ENCODE results near the gene OSTC.
"Not testable (repeated sequence)": the region's sequence is repeated elsewhere in the genome, so short reads cannot be mapped to it uniquely, and the experiment has no call there.

Gene OSTC

DNA sequence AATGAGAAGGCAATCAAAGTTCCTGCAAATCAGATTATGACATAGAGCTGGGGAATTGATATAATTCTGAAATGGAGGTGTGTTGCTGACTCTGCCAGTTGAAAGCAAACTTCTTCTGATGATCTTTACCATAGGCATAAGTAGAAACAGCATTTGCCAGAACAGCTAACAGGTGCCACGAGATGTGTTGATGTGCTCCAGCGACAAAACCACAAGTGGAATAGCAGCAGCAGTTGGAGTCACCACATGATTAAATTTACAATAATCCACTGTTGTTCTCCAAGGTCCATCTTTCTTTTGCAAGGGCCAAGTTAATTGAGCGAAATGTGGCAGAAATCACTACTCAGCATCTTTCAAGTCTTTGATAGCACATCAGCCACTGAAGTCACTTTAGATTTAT lies 3.7 kb upstream of the OSTC start:
- no peak for DNase-seq (ENCODE audit: low spot score)

- DNase-seq (ENCODE audit: low spot score), result no peak
These were observed 562 bp upstream of the OSTC start for GRCh38 chr4:108649863-108650211.

- peak; percentile 65 for DNase-seq (ENCODE audit: low spot score)
These were observed 804 bp downstream of the OSTC start for GRCh38 chr4:108651014-108651791.

GRCh38 chr4:108662629-108663028 lies 12.2 kb downstream of the OSTC start:
- no peak for DNase-seq (ENCODE audit: low spot score)

GRCh38 chr4:108674356-108674977 lies 24.1 kb downstream of the OSTC start:
- no peak for DNase-seq (ENCODE audit: low spot score)

DNA sequence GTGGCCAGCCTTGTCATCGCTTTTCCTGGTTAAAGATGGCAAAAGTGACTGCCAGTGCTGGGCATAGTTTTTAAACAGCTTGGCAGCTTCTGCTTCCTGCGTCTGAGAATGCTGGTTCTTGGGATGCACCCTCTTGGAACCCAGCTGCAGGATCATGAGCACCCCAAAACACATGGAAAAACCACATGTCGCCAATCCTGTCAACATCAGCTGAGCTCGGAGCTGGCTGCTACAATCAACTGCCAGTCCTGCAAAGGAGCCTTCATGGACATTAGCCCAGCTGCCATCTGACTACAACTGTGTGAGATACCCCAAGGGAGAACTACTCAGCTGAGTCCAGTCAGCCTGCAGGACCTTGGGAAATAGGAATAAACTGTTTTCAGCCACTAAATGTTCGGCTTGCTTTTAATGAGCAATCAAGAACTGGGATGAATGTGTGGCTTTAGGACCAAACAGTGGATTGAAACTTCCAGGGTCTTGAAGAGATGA lies 31.0 kb downstream of the OSTC start:
- peak; percentile 6 for DNase-seq (ENCODE audit: low spot score)

DNA sequence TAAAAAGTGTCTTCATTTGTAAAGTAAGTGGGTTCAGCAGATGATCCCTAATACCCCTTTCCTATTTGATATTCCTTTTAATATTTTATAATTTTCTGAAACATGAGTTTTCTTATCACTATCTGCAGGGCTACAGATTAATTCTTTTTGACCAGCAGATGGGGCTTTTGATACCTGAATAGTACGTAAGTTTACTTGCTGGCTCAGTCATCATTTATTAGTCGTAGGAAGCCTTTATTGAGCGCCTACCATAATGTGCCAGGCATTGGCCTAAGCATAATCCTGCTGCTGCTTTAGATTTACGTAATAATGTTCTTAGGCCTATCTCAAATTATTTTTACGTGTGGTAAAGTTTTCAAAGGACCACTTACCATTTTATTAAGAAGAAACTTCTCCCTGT lies 33.1 kb downstream of the OSTC start:
- peak; percentile 14 for DNase-seq (ENCODE audit: low spot score)

GRCh38 chr4:108685036-108685686 lies 34.8 kb downstream of the OSTC start:
- DNase-seq (ENCODE audit: low spot score), result no peak

GRCh38 chr4:108690738-108691137 lies 40.3 kb downstream of the OSTC start:
- no peak for DNase-seq (ENCODE audit: low spot score)

GRCh38 chr4:108693211-108693610 lies 42.8 kb downstream of the OSTC start:
- DNase-seq (ENCODE audit: low spot score), result no peak

- no peak for DNase-seq (ENCODE audit: low spot score)
These were observed 43.4 kb downstream of the OSTC start for GRCh38 chr4:108693819-108694218.

DNA sequence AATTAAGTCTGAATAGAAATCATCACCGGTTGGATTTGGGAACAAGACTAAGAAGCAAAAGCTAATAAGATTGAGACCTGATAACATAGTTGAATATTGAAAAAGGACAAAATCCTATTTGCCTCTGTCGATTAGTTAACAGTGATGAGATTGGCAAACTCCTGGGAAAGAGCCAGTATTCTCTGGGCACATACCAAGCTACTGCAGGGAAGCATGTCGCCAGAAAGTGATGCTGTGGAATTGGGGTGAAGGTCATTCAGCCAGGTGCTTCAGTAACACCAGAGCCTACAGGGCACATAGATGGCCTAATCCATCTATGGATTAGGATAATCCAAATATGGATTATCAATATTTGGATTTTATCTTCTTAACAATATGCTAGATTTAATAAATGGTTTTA lies 44.0 kb downstream of the OSTC start:
- no peak for DNase-seq (ENCODE audit: low spot score)

- no peak for DNase-seq (ENCODE audit: low spot score)
These were observed 44.7 kb downstream of the OSTC start for GRCh38 chr4:108695062-108695461.

DNA sequence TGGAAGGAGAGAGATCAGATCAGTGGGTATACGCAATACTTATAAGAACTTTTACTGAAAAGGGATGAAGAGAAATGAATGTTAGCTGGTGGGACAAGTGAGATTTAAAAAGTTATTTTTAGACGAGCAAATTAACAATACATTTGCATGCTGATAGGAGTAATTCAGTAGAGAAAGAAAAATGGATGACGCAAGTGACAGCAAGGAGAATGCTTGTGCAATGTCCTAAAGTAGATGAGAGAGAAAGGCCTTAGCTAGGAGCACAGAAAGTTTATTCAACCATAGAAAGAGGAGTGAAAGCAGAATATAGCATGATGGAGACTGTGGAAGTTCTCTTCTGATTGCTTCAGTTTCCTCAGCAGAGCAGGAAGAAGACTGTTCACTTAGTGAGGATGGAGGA lies 45.8 kb downstream of the OSTC start:
- DNase-seq (ENCODE audit: low spot score), result no peak

GRCh38 chr4:108700081-108700757 lies 49.8 kb downstream of the OSTC start:
- peak; percentile 47 for DNase-seq (ENCODE audit: low spot score)

- no peak for DNase-seq (ENCODE audit: low spot score)
These were observed 52.6 kb downstream of the OSTC start for GRCh38 chr4:108702960-108703359.

DNA sequence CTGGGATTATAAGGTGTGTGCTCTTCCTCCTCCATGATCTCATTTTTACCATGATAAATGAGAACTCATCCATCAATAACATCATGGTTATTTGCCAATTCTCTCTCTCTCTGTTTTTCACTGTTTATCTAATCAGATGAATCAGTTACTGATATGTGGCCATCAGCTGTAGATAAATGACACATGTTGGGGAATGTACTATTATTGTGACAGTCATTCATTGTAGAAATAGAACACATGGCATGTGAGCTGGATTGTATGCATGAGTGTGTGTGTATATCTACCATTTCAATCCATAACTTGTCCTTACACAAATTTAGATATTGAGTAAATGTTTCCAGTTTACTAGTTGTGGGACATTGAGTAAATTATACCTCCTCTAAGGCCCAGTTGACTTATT lies 53.0 kb downstream of the OSTC start:
- no peak for DNase-seq (ENCODE audit: low spot score)

DNA sequence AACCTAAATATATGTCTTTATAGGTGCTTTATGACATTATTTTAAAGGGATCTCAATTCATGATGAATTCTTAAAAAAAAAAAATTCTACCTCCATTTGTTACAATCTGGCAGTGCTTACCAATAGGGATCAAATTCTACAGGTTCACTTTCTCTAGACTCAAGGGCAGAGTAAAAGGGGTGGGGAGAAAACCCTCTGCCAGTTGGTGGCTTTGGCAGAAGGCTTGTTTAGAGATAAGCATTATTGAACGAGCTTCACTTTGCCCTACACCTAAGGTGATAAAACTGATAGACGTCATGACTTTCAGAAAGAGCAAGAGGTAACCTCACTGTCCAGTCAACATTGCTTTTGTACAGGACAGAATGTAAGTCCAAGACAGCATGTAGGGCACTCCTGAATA lies 53.6 kb downstream of the OSTC start:
- DNase-seq (ENCODE audit: low spot score), result no peak

DNA sequence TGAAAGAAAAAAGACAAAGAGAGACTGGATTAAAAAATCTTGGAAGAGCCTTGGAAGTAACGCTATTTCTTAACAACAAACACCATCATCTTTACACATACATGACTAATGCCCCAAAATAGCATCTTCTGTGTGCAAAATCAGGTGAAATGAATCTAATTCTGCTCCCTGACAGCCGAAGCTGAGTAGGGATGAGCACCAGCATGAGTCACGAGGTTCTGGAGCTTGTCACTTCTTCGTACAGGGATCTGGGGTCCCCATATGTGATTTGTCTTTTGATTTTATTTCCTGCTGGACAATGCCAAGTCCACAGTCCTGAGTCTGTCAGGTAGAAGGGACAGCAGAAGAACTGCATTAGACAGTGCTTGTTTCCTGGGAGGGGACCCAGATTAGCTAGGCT lies 55.9 kb downstream of the OSTC start:
- DNase-seq (ENCODE audit: low spot score), result no peak

GRCh38 chr4:108709234-108709633 lies 58.8 kb downstream of the OSTC start:
- no peak for DNase-seq (ENCODE audit: low spot score)

DNA sequence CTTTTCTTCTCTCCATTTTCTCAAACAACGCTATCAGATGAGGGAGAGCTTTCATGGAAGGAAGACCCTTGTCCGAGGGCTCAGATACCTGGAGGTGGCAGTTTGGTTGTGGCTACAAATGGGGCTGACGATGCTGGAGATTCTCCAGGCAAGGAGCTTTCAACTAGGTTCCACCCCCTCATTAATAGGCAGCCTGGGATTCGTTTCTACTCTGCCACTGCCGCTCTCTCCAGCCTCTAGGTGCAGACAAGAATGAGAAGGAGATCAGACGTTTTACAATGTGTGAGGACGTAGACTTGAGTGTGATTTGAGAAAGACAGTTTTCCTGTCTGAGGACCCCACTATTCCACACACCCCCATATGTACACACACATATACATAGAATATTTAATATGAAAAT lies 59.3 kb downstream of the OSTC start:
- DNase-seq (ENCODE audit: low spot score), result no peak

DNA sequence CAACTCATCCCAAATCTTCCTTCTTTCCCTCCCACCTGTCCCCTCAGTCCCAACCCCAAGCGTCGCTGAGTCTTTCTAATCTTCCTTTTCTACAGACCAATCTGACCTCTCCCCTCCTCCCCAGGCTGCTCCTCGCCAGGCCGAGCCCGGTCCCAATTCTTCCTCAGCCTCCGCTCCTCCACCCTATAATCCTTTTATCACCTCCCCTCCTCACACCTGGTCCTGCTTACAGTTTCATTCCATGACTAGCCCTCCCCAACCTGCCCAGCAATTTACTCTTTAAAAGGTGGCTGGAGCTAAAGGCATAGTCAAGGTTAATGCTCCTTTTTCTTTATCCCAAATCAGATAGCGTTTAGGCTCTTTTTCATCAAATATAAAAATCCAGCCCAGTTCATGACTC lies 60.2 kb downstream of the OSTC start:
- DNase-seq (ENCODE audit: low spot score), result not testable (repeated sequence)

GRCh38 chr4:108714880-108715279 lies 64.5 kb downstream of the OSTC start:
- no peak for DNase-seq (ENCODE audit: low spot score)
